HepG2 (cell line): Measurements from ENCODE around the gene DEFB124. TPM values are rescaled to one million over a fixed set of nuclear protein-coding genes. Genes with fewer than 3 reads are reported as not detected.

Source experiments
- ATAC-seq: fragments of 200-7000 bp; cut with Tn5 transposase; 3 replicates; pipeline ENCODE4 v1.9.1; 2020; ENCODE audit warnings: mild to moderate bottlenecking, moderate library complexity
- BruUV-seq: library from RNA; stranded (reverse); fragments of 400-500 nt; replicated peaks from 2 replicates; lab custom pipeline; 2021; lab: Mats Ljungman, UMichigan
- CTCF ChIA-PET: fragments of 300-600 bp; formaldehyde crosslinking; extraction: SDS; loops from one replicate; lab custom pipeline; 2021; ENCODE audit warnings: low total read pairs, inconsistent platforms, low intra/inter-chr PET ratio; lab: Yijun Ruan, JAX
- POLR2A ChIA-PET: fragments of 350-600 bp; sonication (Branson Sonifier 250); formaldehyde crosslinking; loops from one replicate; lab custom pipeline; 2020; ENCODE audit warnings: antibody characterized with exemption, inconsistent platforms; lab: Yijun Ruan, JAX
- DNase-seq: peaks from one replicate; pipeline ENCODE4 v3.0.0-alpha.2; 2015; ENCODE audit warnings: low spot score
- FAIRE-seq: peaks from 3 replicates; lab custom pipeline; 2011; peaks lifted over from hg19 to GRCh38; lab: Jason Lieb, UNC
- H2AFZ ChIP-seq: one replicate; pipeline ENCODE4 v1.6.1; 2011; ENCODE audit warnings: low read length, inconsistent platforms
- H3K27ac ChIP-seq: fragments of 300-600 bp; 3 replicates; pipeline ENCODE4 v1.8.0; 2011; ENCODE audit warnings: mixed run types, mild to moderate bottlenecking, mixed read lengths, low read length, inconsistent platforms; ENCODE audit not compliant: insufficient read depth; ENCODE audit errors: extremely low read length
- H3K27me3 ChIP-seq, 2 experiments: fragments of 200-600 bp in 1 of 2; 2 replicates in 1 of 2; 3 replicates in 1 of 2; pipeline versions ENCODE4 v1.6.0 to v1.8.0; 2011; ENCODE audit warnings: low read length in 2 of 2, mild to moderate bottlenecking in 2 of 2, moderate library complexity in 2 of 2, inconsistent platforms in 1 of 2; ENCODE audit not compliant: insufficient read depth in 2 of 2, control insufficient read depth in 1 of 2
- H3K36me3 ChIP-seq, 2 experiments: fragments of 200-600 bp in 1 of 2; replicated peaks in 1 of 2; 2 replicates in 1 of 2; 3 replicates in 1 of 2; pipeline versions ENCODE4 v1.5.1 to v1.8.0; 2011; ENCODE audit warnings: low read length in 2 of 2, inconsistent platforms in 1 of 2; ENCODE audit not compliant: insufficient read depth in 2 of 2, control insufficient read depth in 1 of 2
- H3K4me1 ChIP-seq: 2 replicates; pipeline ENCODE4 v1.5.1; 2012; ENCODE audit warnings: low read length, inconsistent platforms; ENCODE audit not compliant: insufficient read depth
- H3K4me2 ChIP-seq: 2 replicates; pipeline ENCODE4 v1.6.0; 2011; ENCODE audit warnings: low read depth, low read length, inconsistent platforms
- H3K4me3 ChIP-seq, 3 experiments: fragments of 200-600 bp in 1 of 3; sonication (generic), shearing (Covaris generic) in 1 of 3; replicated peaks in 1 of 3; 2 replicates each; pipeline ENCODE4 v1.5.1; 2011 to 2016; ENCODE audit warnings: low read length in 3 of 3, inconsistent platforms in 2 of 3, low read depth in 2 of 3, mild to moderate bottlenecking in 2 of 3, control low read depth in 1 of 3, mixed read lengths in 1 of 3; ENCODE audit not compliant: insufficient read depth in 1 of 3
- H3K79me2 ChIP-seq: one replicate; pipeline ENCODE4 v1.6.1; 2011; ENCODE audit warnings: low read length, inconsistent platforms; ENCODE audit not compliant: insufficient read depth
- H3K9ac ChIP-seq: 2 replicates; pipeline ENCODE4 v1.6.0; 2011; ENCODE audit warnings: mild to moderate bottlenecking, low read depth, low read length, inconsistent platforms; ENCODE audit not compliant: insufficient read depth
- H3K9me3 ChIP-seq: 2 replicates; pipeline ENCODE4 v1.5.1; 2012; ENCODE audit warnings: mild to moderate bottlenecking, low read length
- H4K20me1 ChIP-seq: 2 replicates; pipeline ENCODE4 v1.6.0; 2011; ENCODE audit warnings: inconsistent platforms, mild to moderate bottlenecking, low read length, moderate library complexity; ENCODE audit not compliant: insufficient read depth
- CTCF ChIP-seq: sonication (generic); formaldehyde crosslinking; IDR thresholded peaks from 2 replicates; pipeline ENCODE4 v1.5.0; 2020; ENCODE audit warnings: mild to moderate bottlenecking, missing genetic modification reagents, moderate library complexity
- E2F5 ChIP-seq: sonication (generic); formaldehyde crosslinking; conservative IDR thresholded peaks from 2 replicates; pipeline ENCODE4 v1.4.0; 2020; ENCODE audit warnings: missing genetic modification reagents
- LCORL ChIP-seq, 2 experiments: fragments of 450-650 bp in 1 of 2; sonication (generic) in 1 of 2; formaldehyde crosslinking in 1 of 2; IDR thresholded peaks; 2 replicates each; pipeline versions ENCODE4 v1.5.0 to v1.6.1; 2017 to 2020; ENCODE audit warnings: antibody characterized with exemption in 1 of 2, missing genetic modification reagents in 1 of 2
- MYC ChIP-seq: sonication (generic); formaldehyde crosslinking; IDR thresholded peaks from 2 replicates; pipeline ENCODE4 v1.9.0; 2021; ENCODE audit warnings: missing genetic modification reagents, borderline replicate concordance
- NFYB ChIP-seq: sonication (generic); formaldehyde crosslinking; IDR thresholded peaks from 2 replicates; pipeline ENCODE4 v1.4.0; 2020; ENCODE audit warnings: missing genetic modification reagents
- NR0B2 ChIP-seq: sonication (generic); formaldehyde crosslinking; IDR thresholded peaks from 2 replicates; pipeline ENCODE4 v1.4.0; 2020; ENCODE audit warnings: mild to moderate bottlenecking, missing genetic modification reagents
- PHF20 ChIP-seq: sonication (generic); formaldehyde crosslinking; IDR thresholded peaks from 2 replicates; pipeline ENCODE4 v1.5.0; 2020; ENCODE audit warnings: mild to moderate bottlenecking, missing genetic modification reagents
- POLR2AphosphoS2 ChIP-seq: IDR thresholded peaks from 2 replicates; pipeline ENCODE4 v1.6.1; 2011; ENCODE audit warnings: low read depth, low read length, improper control_type of control experiment
- RELA ChIP-seq: sonication (generic); formaldehyde crosslinking; IDR thresholded peaks from 2 replicates; pipeline ENCODE4 v1.4.0; 2020; ENCODE audit warnings: missing genetic modification reagents
- SOX6 ChIP-seq, 2 experiments: fragments of 450-650 bp in 1 of 2; sonication (generic) in 1 of 2; formaldehyde crosslinking in 1 of 2; IDR thresholded peaks; 2 replicates each; pipeline versions ENCODE4 v1.4.0 to v1.6.1; 2017 to 2020; ENCODE audit warnings: antibody characterized with exemption in 1 of 2, mild to moderate bottlenecking in 1 of 2, missing genetic modification reagents in 1 of 2
- ZNF10 ChIP-seq: sonication (generic); formaldehyde crosslinking; IDR thresholded peaks from 2 replicates; pipeline ENCODE4 v1.4.0; 2020; ENCODE audit warnings: mild to moderate bottlenecking, low read depth, missing genetic modification reagents, borderline replicate concordance
- ZNF136 ChIP-seq: sonication (generic); formaldehyde crosslinking; IDR thresholded peaks from 2 replicates; pipeline ENCODE4 v1.8.1; 2022; ENCODE audit warnings: low read depth, mild to moderate bottlenecking, moderate library complexity, missing genetic modification reagents
- ZNF432 ChIP-seq: sonication (generic); formaldehyde crosslinking; IDR thresholded peaks from 2 replicates; pipeline ENCODE4 v1.5.0; 2020; ENCODE audit warnings: missing genetic modification reagents, mild to moderate bottlenecking, borderline replicate concordance
- ZNF652 ChIP-seq: IDR thresholded peaks from 2 replicates; pipeline ENCODE4 v1.6.1; 2016; ENCODE audit warnings: low read depth, borderline replicate concordance
- ZNF850 ChIP-seq: sonication (generic); formaldehyde crosslinking; conservative IDR thresholded peaks from 2 replicates; pipeline ENCODE4 v1.9.0; 2021; ENCODE audit warnings: mild to moderate bottlenecking, missing genetic modification reagents
- WGBS: methylation state at CpG from one replicate; pipeline ENCODE4 v1.1.6; 2017; ENCODE audit warnings: low lambda C conversion rate; 5-methylcytosine and 5-hydroxymethylcytosine counted together
- in situ Hi-C: cut with HindIII; loops from 2 replicates; pipeline ENCODE4 v1.10.0; 2017; ENCODE audit warnings: low pct_unique_long_range_greater_than_20kb; ENCODE audit not compliant: extremely low pct_ligation_motif_present
- intact Hi-C: fragments of 100-400 bp; cut with micrococcal nuclease; formaldehyde crosslinking; loops from one replicate; pipeline ENCODE4 v1.10.0; 2022; ENCODE audit not compliant: unreplicated experiment
- polyA plus RNA-seq, 8 experiments: library from polyadenylated mRNA; depleted of rRNA in 3 of 8; stranded (reverse) in 7 of 8; unstranded in 1 of 8; fragments of >200 nt; fragmentation: Illumina TruSeq in 4 of 8; extraction: Trizol in 4 of 8; gene quantifications; 2 replicates each; pipeline versions ENCODE4 v1.2.1 to v1.2.3, GENCODE V29; 2011 to 2016; ENCODE audit warnings: low read depth in 4 of 8, missing spikeins in 1 of 8, mixed read lengths in 1 of 8; ENCODE audit not compliant: insufficient read depth in 1 of 8
- total RNA-seq, 5 experiments: library from RNA; depleted of rRNA; stranded (reverse); fragments of >200 nt; fragmentation: Illumina TruSeq; extraction: Trizol; gene quantifications; 2 replicates each; pipeline ENCODE4 v1.2.3, GENCODE V29; 2016; ENCODE audit warnings: low read depth in 1 of 5
- TF ChIP-seq, protein P1 (sequence below): sonication (generic); formaldehyde crosslinking; IDR thresholded peaks from 2 replicates; pipeline ENCODE4 v1.4.0; 2020; ENCODE audit warnings: mild to moderate bottlenecking, missing genetic modification reagents

DEFB124 gene
- total and polyA plus RNA-seq, 2 of the 13 experiments (the other 11 are each of a cell fraction or from before 2014, with no cell fraction given) = not detected

DNA sequence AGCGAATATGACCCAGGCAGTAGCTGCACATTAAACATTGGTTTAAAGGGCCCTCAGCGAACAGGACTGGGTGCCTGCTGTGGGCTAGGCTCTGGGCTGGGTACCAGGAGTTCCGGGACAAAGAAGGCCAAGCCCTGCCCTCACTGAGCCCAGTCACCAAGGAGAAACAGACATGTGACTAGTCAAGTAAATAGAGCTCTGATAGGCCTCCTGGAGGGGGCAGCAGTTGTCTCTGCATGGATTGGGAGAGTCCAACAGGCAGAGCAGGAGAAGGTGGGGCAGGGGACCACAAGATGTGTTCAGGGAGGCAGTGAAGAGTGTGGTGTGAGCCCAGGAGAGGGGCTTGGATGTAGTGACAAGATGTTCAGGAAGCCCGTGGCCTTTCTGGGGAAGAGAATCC is 42.4 kb upstream of the DEFB124 start (continued):
- TF ChIP-seq CTCF (peak; percentile 85), ZNF652 (no peak), MYC (peak; percentile 43; the same call in 1 of the 2 replicates), SOX6 (IDR thresholded peaks at IDR 0.05) (no peak), SOX6 (CRISPR knock-in tag; IDR thresholded peaks at IDR 0.05) (no peak), LCORL (IDR thresholded peaks at IDR 0.05) (no peak), LCORL (CRISPR knock-in tag; IDR thresholded peaks at IDR 0.05) (peak; percentile 75), NFYB (CRISPR knock-in tag) (no peak), ZNF136 (CRISPR knock-in tag) (no peak), RELA (CRISPR knock-in tag) (no peak)

DNA sequence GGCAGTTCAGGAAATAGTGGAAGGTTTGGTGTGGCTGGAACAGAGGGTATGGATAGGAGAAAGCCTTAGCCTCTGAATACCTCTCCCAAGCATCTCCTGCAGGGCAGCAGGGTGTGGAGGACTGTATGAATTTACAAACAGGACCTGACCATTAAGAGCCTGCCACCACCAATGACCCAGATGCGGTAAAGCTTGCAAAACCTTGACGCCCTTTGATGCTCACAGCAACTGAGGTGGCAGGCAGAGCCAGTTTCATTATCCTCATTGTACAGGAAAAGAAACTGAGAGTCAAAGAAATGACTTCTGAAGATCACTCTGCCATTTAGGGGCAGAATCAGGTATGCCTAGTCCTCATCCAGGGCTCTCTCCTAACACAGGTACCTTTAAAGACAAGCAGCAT is 41.7 kb upstream of the DEFB124 start:
- H3K27me3 ChIP-seq = no peaks in the 10 kb centered on the region; a peak in 1 of 5 replicates
- BruUV-seq = no TSS peak
- ATAC-seq = no peak
- H4K20me1 ChIP-seq = peaks cover 34% of the 10 kb centered on the region
- FAIRE-seq = no peak
- H3K9ac ChIP-seq = peak overlapping the region; percentile 97
- peaks cover 52% of the 10 kb centered on the region for H3K4me1 ChIP-seq
- no peak for DNase-seq
- peaks cover 10 to 36% of the 10 kb centered on the region in 2 experiments for H3K36me3 ChIP-seq
- peaks cover 63% of the 10 kb centered on the region for H3K79me2 ChIP-seq
- 100% methylated on average over 2 of the region's 2 CpGs for WGBS
- ChIA-PET POLR2A (interaction anchor here (1.2 to 1.6 kb wide), 3 partner anchors 14 to 35 kb away, joined by 3 to 11 read pairs (median 3); a partner anchor contains a TSS), CTCF (no interaction called here)
- H2AFZ ChIP-seq = no peak overlapping the region
- peak overlapping the region; percentile 95 for H3K4me2 ChIP-seq
- peak overlapping the region in 1 of 3 experiments; percentile 96; a peak in 1 of 6 replicates for H3K4me3 ChIP-seq
- peak overlapping the region; percentile 2 for H3K27ac ChIP-seq
- intact Hi-C loops = loop anchor here (1.0 to 10.0 kb wide), 2 partner anchors 31 to 98 kb away; a partner anchor contains a TSS
- H3K9me3 ChIP-seq = no peaks in the 10 kb centered on the region
- in situ Hi-C loops = no loop called here
- TF ChIP-seq POLR2AphosphoS2 (no peak), NR0B2 (CRISPR knock-in tag) (0 out of 2 replicates have a peak, but pooled peaks have one; percentile 9), E2F5 (CRISPR knock-in tag) (no peak), ZNF10 (CRISPR knock-in tag) (peak; percentile 18; the same call in 1 of the 2 replicates), ZNF850 (no peak), PHF20 (CRISPR knock-in tag) (no peak), ZNF432 (CRISPR knock-in tag) (no peak)
- TF ChIP-seq, protein P1, sequence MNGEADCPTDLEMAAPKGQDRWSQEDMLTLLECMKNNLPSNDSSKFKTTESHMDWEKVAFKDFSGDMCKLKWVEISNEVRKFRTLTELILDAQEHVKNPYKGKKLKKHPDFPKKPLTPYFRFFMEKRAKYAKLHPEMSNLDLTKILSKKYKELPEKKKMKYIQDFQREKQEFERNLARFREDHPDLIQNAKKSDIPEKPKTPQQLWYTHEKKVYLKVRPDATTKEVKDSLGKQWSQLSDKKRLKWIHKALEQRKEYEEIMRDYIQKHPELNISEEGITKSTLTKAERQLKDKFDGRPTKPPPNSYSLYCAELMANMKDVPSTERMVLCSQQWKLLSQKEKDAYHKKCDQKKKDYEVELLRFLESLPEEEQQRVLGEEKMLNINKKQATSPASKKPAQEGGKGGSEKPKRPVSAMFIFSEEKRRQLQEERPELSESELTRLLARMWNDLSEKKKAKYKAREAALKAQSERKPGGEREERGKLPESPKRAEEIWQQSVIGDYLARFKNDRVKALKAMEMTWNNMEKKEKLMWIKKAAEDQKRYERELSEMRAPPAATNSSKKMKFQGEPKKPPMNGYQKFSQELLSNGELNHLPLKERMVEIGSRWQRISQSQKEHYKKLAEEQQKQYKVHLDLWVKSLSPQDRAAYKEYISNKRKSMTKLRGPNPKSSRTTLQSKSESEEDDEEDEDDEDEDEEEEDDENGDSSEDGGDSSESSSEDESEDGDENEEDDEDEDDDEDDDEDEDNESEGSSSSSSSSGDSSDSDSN (CRISPR knock-in tag) = no peak
